ENCODE measurements around the gene SRL.

DNA sequence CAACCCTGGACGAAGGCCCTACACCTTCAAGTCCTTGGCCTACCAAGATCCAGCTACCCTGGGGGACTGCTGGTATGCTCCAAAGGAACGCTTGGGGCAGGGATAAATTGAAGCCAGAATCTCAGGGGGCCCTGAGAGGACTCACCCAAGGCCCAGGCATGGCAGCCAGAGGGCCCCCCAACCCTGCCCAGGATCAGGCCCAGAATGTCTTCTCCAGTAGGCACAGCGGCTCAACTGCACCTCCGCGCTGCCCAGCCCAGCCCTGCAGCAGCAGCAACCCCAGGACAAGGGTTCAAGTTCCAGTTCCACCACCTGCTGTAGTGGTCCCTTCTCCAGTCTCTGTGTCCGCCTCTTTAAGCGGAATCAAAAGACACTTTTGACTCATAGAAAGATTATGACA lies 28.7 kb upstream of the SRL start:
- TF ChIP-seq EZH2 (IDR thresholded peaks at IDR 0.05) (no peak), POLR2AphosphoS5 (IDR thresholded peaks at IDR 0.05; ENCODE audit: borderline replicate concordance, low read depth, low read length) (no peak)
